Loucy (cell line): Measurements from ENCODE around the gene VPS13D.

Experiments
- H2AFZ ChIP-seq: fragments of 200-600 bp; sonication (generic); 2 replicates; pipeline ENCODE4 v1.6.0; 2016; ENCODE audit warnings: antibody characterized with exemption, mild to moderate bottlenecking, low read length, moderate library complexity
- H3F3A ChIP-seq: fragments of 200-600 bp; 2 replicates; pipeline ENCODE4 v1.6.0; 2016; ENCODE audit warnings: antibody characterized with exemption, low read depth, mild to moderate bottlenecking
- H3K27me3 ChIP-seq: fragments of 200-600 bp; sonication (generic); 2 replicates; pipeline ENCODE4 v1.6.1; 2014; ENCODE audit warnings: low read length, mild to moderate bottlenecking; ENCODE audit not compliant: insufficient read depth, poor library complexity, severe bottlenecking
- H3K36me3 ChIP-seq: fragments of 200-600 bp; sonication (generic); 2 replicates; pipeline ENCODE4 v1.6.1; 2016; ENCODE audit warnings: low read length; ENCODE audit not compliant: insufficient read depth
- H3K4me1 ChIP-seq: fragments of 200-600 bp; sonication (generic); 2 replicates; pipeline ENCODE4 v1.5.1; 2014; ENCODE audit warnings: low read length, mild to moderate bottlenecking; ENCODE audit not compliant: insufficient read depth, poor library complexity, severe bottlenecking
- H3K4me2 ChIP-seq: fragments of 200-600 bp; sonication (generic); 2 replicates; pipeline ENCODE4 v1.6.0; 2014; ENCODE audit warnings: antibody characterized with exemption, low read length, low read depth, mild to moderate bottlenecking; ENCODE audit not compliant: poor library complexity, severe bottlenecking
- H3K4me3 ChIP-seq: fragments of 200-600 bp; sonication (generic); 2 replicates; pipeline ENCODE4 v1.5.1; 2014; ENCODE audit warnings: low read length, mild to moderate bottlenecking, mixed read lengths; ENCODE audit not compliant: poor library complexity, severe bottlenecking
- H3K79me2 ChIP-seq: fragments of 200-600 bp; sonication (generic); 2 replicates; pipeline ENCODE4 v1.6.1; 2014; ENCODE audit warnings: low read length; ENCODE audit not compliant: insufficient read depth
- H3K9ac ChIP-seq: fragments of 200-600 bp; sonication (generic); 2 replicates; pipeline ENCODE4 v1.6.0; 2014; ENCODE audit warnings: mild to moderate bottlenecking, low read depth, low read length, moderate library complexity; ENCODE audit not compliant: poor library complexity, severe bottlenecking
- H3K9me2 ChIP-seq: fragments of 200-600 bp; sonication (generic); replicated peaks from 2 replicates; pipeline ENCODE4 v1.6.1; 2016; ENCODE audit warnings: low read depth, low read length, mixed read lengths
- H3K9me3 ChIP-seq: fragments of 200-600 bp; sonication (generic); 2 replicates; pipeline ENCODE4 v1.6.1; 2014; ENCODE audit warnings: mild to moderate bottlenecking, antibody characterized with exemption, low read length, low read depth; ENCODE audit not compliant: insufficient read depth
- H4K20me1 ChIP-seq: fragments of 200-600 bp; sonication (generic); 2 replicates; pipeline ENCODE4 v1.6.0; 2014; ENCODE audit warnings: antibody characterized with exemption, low read length, mild to moderate bottlenecking; ENCODE audit not compliant: insufficient read depth, poor library complexity, severe bottlenecking
- EZH2phosphoT487 ChIP-seq: fragments of 200-600 bp; IDR thresholded peaks from 2 replicates; pipeline ENCODE4 v1.6.1; 2018; ENCODE audit warnings: antibody characterized with exemption, mild to moderate bottlenecking, moderate library complexity, borderline replicate concordance
- TF ChIP-seq, protein P1 (sequence below): fragments of 200-600 bp; sonication (generic); conservative IDR thresholded peaks from 2 replicates; pipeline ENCODE4 v1.5.1; 2014; ENCODE audit warnings: mild to moderate bottlenecking, antibody characterized with exemption, low read length

VPS13D gene

DNA sequence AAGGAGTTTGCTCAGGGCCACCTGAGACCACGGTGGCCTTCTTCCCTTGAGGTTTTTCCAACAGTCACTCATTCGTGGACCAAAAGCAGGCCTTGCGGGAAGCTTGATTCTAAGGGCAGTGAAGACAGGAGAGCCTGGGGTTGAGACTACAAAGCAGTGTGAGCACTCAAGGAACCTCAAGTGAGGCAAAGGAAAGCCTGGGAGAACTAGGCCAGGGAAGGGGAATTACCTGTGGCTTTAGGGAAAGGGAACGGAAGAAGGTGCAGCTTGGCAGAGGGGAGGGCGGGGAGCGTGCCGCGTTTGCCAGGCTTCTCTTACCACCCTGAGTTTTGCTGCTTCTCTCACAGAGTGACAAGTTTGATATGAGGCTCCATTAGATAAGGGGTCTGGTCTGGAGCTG lies 273.9 kb downstream of the VPS13D start:
- no peaks in the 10 kb centered on the region for H4K20me1 ChIP-seq
- H3K9me2 ChIP-seq = no peaks in the 10 kb centered on the region
- TF ChIP-seq, protein P1, sequence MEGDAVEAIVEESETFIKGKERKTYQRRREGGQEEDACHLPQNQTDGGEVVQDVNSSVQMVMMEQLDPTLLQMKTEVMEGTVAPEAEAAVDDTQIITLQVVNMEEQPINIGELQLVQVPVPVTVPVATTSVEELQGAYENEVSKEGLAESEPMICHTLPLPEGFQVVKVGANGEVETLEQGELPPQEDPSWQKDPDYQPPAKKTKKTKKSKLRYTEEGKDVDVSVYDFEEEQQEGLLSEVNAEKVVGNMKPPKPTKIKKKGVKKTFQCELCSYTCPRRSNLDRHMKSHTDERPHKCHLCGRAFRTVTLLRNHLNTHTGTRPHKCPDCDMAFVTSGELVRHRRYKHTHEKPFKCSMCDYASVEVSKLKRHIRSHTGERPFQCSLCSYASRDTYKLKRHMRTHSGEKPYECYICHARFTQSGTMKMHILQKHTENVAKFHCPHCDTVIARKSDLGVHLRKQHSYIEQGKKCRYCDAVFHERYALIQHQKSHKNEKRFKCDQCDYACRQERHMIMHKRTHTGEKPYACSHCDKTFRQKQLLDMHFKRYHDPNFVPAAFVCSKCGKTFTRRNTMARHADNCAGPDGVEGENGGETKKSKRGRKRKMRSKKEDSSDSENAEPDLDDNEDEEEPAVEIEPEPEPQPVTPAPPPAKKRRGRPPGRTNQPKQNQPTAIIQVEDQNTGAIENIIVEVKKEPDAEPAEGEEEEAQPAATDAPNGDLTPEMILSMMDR = no peak
- no peak for TF ChIP-seq EZH2phosphoT487
- no peak overlapping the region for H3K4me2 ChIP-seq
- H3K4me1 ChIP-seq = no peaks in the 10 kb centered on the region
- no peak overlapping the region for H3K4me3 ChIP-seq
- no peaks in the 10 kb centered on the region for H3K79me2 ChIP-seq
- H3F3A ChIP-seq = no peaks in the 10 kb centered on the region
- no peaks in the 10 kb centered on the region for H3K9me3 ChIP-seq
- no peak overlapping the region for H3K9ac ChIP-seq
- peaks cover 12% of the 10 kb centered on the region; the same call in 1 of the 2 replicates for H3K36me3 ChIP-seq
- no peak overlapping the region for H2AFZ ChIP-seq
- no peaks in the 10 kb centered on the region for H3K27me3 ChIP-seq

DNA sequence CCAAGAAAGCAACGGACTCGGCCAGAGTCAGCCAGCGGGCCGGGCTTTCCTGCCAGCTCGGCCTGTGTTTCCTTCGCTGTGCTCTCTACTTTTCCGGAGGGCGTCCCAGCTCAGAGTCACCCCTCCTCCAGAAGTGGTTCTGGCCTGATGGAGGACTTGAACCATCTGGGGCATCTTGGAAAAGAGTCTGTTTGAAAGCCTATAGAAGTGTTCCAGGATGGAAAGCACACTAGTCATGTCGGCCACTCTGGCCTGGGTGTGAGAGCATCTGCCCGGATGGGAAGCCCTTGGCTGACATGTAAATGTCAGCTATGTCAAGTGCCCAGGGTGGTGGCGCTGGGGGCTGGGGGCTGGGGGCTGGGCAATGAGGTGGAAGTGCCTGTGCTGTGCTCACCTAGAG lies 274.8 kb downstream of the VPS13D start:
- Histone ChIP-seq H3K79me2 (no peaks in the 10 kb centered on the region), H3K4me2 (no peak overlapping the region), H2AFZ (no peak overlapping the region), H3K9me2 (no peaks in the 10 kb centered on the region), H3K4me3 (no peak overlapping the region), H3F3A (no peaks in the 10 kb centered on the region), H3K9me3 (no peaks in the 10 kb centered on the region), H4K20me1 (no peaks in the 10 kb centered on the region), H3K9ac (no peak overlapping the region), H3K4me1 (no peaks in the 10 kb centered on the region), H3K27me3 (no peaks in the 10 kb centered on the region), H3K36me3 (peaks cover 16% of the 10 kb centered on the region; the same call in 1 of the 2 replicates)
- no peak for TF ChIP-seq EZH2phosphoT487
- TF ChIP-seq, protein P1 = no peak

DNA sequence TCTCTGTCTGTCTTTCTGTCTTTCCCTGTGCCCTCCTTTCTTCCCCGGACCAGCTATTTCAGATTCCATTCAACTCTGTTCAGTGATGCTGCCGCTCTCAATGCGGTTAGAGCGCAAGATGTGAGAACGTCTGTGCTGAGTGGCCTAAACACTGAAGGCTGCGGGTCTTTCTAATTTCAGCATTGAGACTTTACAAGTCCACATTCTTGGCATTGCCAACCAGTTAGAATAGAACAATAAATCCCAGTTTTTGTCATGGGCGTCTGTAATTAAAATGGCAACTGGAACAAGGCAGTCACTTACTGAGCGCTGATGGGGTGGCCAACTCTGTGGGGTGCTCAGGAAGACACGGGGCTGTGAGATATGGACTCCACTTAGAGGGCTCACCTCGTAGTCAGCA lies 275.4 kb downstream of the VPS13D start:
- Histone ChIP-seq H3K9me2 (no peaks in the 10 kb centered on the region), H4K20me1 (no peaks in the 10 kb centered on the region), H3K79me2 (no peaks in the 10 kb centered on the region), H3K4me1 (peaks cover 4% of the 10 kb centered on the region), H3K9me3 (no peaks in the 10 kb centered on the region), H3K36me3 (peaks cover 15% of the 10 kb centered on the region; the same call in 1 of the 2 replicates), H3K27me3 (no peaks in the 10 kb centered on the region), H3K4me3 (no peak overlapping the region), H2AFZ (no peak overlapping the region), H3K4me2 (no peak overlapping the region), H3K9ac (no peak overlapping the region), H3F3A (no peaks in the 10 kb centered on the region)
- TF ChIP-seq, protein P1 = no peak
- TF ChIP-seq EZH2phosphoT487 = no peak
